Small intestine (tissue), 16 donors: ENCODE data around the gene MYLK. TPM values are rescaled to one million over a fixed set of nuclear protein-coding genes. Genes with fewer than 3 reads are reported as not detected.

Experiments used
- DNase-seq, 2 donors: peaks; one replicate each; pipeline versions ENCODE4 v3.0.0 to v3.0.0-alpha.2; 2013
- FAIRE-seq: peaks from 2 replicates; lab custom pipeline; 2012; peaks lifted over from hg19 to GRCh38; lab: Jason Lieb, UNC
- H3K27ac ChIP-seq, 3 donors: one replicate each; pipeline ENCODE4 v1.5.1; 2013; ENCODE audit warnings: low read length in 2 of 3, mild to moderate bottlenecking in 2 of 3, control low read depth in 1 of 3, inconsistent platforms in 1 of 3, low read depth in 1 of 3, moderate library complexity in 1 of 3
- H3K27me3 ChIP-seq, 3 donors: one replicate each; pipeline ENCODE4 v1.6.1; 2013; ENCODE audit warnings: low read length in 3 of 3, inconsistent platforms in 1 of 3; ENCODE audit not compliant: control insufficient read depth in 3 of 3, insufficient read depth in 3 of 3
- H3K36me3 ChIP-seq, 3 donors: one replicate each; pipeline ENCODE4 v1.6.1; 2013; ENCODE audit warnings: low read length in 3 of 3, inconsistent platforms in 1 of 3, low read depth in 1 of 3, mild to moderate bottlenecking in 1 of 3, moderate library complexity in 1 of 3; ENCODE audit not compliant: control insufficient read depth in 3 of 3, insufficient read depth in 2 of 3
- H3K4me1 ChIP-seq, 3 donors: one replicate each; pipeline ENCODE4 v1.6.1; 2013; ENCODE audit warnings: low read length in 2 of 3, inconsistent platforms in 1 of 3, low read depth in 1 of 3, mild to moderate bottlenecking in 1 of 3, moderate library complexity in 1 of 3; ENCODE audit not compliant: control insufficient read depth in 3 of 3, insufficient read depth in 2 of 3
- H3K4me3 ChIP-seq, 3 donors: one replicate each; pipeline ENCODE4 v1.5.1; 2013; ENCODE audit warnings: low read length in 3 of 3, control low read depth in 1 of 3, inconsistent platforms in 1 of 3, low read depth in 1 of 3, mild to moderate bottlenecking in 1 of 3, moderate library complexity in 1 of 3
- H3K9me3 ChIP-seq, 2 donors: one replicate each; pipeline ENCODE4 v1.6.1; 2013; ENCODE audit warnings: low read depth in 1 of 2, low read length in 1 of 2; ENCODE audit not compliant: control insufficient read depth in 2 of 2, insufficient read depth in 1 of 2
- WGBS, 3 donors: extraction: QIAGEN DNeasy Blood & Tissue Kit; methylation state at CpG; one replicate each; pipeline ENCODE4 v1.1.7; 2013; 5-methylcytosine and 5-hydroxymethylcytosine counted together
- long read RNA-seq, 10 donors: transcript quantifications; one replicate each; lab custom pipeline, GENCODE V29; 2026
- polyA plus RNA-seq, 4 donors: library from polyadenylated mRNA; stranded (reverse) in 3 of 4; unstranded in 1 of 4; fragments of 200-250 nt in 3 of 4; fragments of 120-200 nt in 1 of 4; gene quantifications; one replicate each; pipeline versions ENCODE4 v1.2.1 to v1.2.3, GENCODE V29; 2013
- donor health status: healthy with polysubstance abuse.
- donor health status: control.
- donor health status: control.
- donor health status: Bipolar disorder and iron deficiency.
- donor health status: healthy.

MYLK gene, protein sequence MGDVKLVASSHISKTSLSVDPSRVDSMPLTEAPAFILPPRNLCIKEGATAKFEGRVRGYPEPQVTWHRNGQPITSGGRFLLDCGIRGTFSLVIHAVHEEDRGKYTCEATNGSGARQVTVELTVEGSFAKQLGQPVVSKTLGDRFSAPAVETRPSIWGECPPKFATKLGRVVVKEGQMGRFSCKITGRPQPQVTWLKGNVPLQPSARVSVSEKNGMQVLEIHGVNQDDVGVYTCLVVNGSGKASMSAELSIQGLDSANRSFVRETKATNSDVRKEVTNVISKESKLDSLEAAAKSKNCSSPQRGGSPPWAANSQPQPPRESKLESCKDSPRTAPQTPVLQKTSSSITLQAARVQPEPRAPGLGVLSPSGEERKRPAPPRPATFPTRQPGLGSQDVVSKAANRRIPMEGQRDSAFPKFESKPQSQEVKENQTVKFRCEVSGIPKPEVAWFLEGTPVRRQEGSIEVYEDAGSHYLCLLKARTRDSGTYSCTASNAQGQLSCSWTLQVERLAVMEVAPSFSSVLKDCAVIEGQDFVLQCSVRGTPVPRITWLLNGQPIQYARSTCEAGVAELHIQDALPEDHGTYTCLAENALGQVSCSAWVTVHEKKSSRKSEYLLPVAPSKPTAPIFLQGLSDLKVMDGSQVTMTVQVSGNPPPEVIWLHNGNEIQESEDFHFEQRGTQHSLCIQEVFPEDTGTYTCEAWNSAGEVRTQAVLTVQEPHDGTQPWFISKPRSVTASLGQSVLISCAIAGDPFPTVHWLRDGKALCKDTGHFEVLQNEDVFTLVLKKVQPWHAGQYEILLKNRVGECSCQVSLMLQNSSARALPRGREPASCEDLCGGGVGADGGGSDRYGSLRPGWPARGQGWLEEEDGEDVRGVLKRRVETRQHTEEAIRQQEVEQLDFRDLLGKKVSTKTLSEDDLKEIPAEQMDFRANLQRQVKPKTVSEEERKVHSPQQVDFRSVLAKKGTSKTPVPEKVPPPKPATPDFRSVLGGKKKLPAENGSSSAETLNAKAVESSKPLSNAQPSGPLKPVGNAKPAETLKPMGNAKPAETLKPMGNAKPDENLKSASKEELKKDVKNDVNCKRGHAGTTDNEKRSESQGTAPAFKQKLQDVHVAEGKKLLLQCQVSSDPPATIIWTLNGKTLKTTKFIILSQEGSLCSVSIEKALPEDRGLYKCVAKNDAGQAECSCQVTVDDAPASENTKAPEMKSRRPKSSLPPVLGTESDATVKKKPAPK (N-terminal part only)
- polyA plus RNA-seq = 10 to 100 TPM in 3 of 4 donors, 1 to 10 TPM in 1; 2.2 to 51.5 (median 24.5) TPM
- long read RNA-seq, donor 1 = 0 reads
- long read RNA-seq, donor 2, full-length matches to known transcripts = 15 of 15 reads
- long read RNA-seq, donor 2, partial matches to known transcripts = 0 of 15 reads
- long read RNA-seq, donor 2, other reads (novel, unspliced or antisense) = 0 of 15 reads
- long read RNA-seq, donor 3, full-length matches to known transcripts = 121 of 129 reads
- long read RNA-seq, donor 3, partial matches to known transcripts = 8 of 129 reads
- long read RNA-seq, donor 3, other reads (novel, unspliced or antisense) = 0 of 129 reads
- long read RNA-seq, donor 4, full-length matches to known transcripts = 7 of 7 reads
- long read RNA-seq, donor 4, partial matches to known transcripts = 0 of 7 reads
- long read RNA-seq, donor 4, other reads (novel, unspliced or antisense) = 0 of 7 reads
- long read RNA-seq, donor 5, full-length matches to known transcripts = 22 of 22 reads
- long read RNA-seq, donor 5, partial matches to known transcripts = 0 of 22 reads
- long read RNA-seq, donor 5, other reads (novel, unspliced or antisense) = 0 of 22 reads
- long read RNA-seq, donor 6, full-length matches to known transcripts = 87 of 110 reads
- long read RNA-seq, donor 6, partial matches to known transcripts = 23 of 110 reads
- long read RNA-seq, donor 6, other reads (novel, unspliced or antisense) = 0 of 110 reads
- long read RNA-seq, donor 7 = 0 reads
- long read RNA-seq, donor 8 = 0 reads
- long read RNA-seq, donor 9, full-length matches to known transcripts = 31 of 31 reads
- long read RNA-seq, donor 9, partial matches to known transcripts = 0 of 31 reads
- long read RNA-seq, donor 9, other reads (novel, unspliced or antisense) = 0 of 31 reads
- long read RNA-seq, donor 10, full-length matches to known transcripts = 363 of 417 reads
- long read RNA-seq, donor 10, partial matches to known transcripts = 54 of 417 reads
- long read RNA-seq, donor 10, other reads (novel, unspliced or antisense) = 0 of 417 reads

DNA sequence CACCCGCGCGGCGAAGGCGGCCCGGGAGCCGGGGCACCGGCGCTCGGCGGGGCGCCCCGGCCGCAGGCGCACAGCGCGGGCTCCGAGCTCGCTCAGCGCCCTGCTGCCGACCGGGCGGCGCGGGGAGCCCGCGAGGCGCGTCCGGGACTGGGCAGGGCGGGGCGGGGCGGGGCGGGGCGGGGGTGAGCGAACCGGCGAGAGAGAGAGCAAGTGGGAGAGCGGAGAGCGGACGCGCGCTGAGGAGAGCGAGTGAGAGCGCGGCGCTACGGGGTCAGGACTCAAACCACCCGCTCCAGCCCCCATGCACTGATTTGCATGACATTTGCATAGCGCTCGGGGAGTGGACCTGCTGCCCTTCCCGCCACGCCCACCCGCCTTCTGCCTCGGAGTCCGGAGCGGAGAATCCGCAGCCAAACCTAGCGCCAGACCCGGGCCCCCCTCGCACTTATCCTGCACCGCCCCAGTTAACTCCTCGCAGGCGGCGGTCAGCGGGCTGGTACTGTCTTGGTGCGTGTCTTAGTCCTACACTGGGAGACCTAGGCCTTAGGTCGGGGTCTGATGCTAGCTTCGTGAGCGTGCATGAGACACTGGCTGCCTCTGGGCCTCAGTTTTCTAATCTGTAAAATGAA is at the start of gene MYLK:
Gene MYLK (minus strand): TSS at position 130 of the 629 bp plus-strand sequence. CDS start 90,491 bp downstream, outside the sequence.
- H3K4me1 ChIP-seq = peaks cover 4 to 10% (median 4%) of the 10 kb centered on the region in 3 donors
- WGBS, 3 donors = 1 to 3% (median 3%) methylated on average over 36 to 70 of the region's 70 CpGs
- FAIRE-seq = no peak
- peak; percentile 32 to 67 for DNase-seq
- no peaks in the 10 kb centered on the region for H3K36me3 ChIP-seq
- peaks cover 4 to 43% (median 7%) of the 10 kb centered on the region in 3 donors for H3K27me3 ChIP-seq
- H3K27ac ChIP-seq = no peak within 1 kb of the TSS
- peak within 1 kb of the TSS; percentile 38 to 40 (median 39) for H3K4me3 ChIP-seq
- no peaks in the 10 kb centered on the region for H3K9me3 ChIP-seq

DNA sequence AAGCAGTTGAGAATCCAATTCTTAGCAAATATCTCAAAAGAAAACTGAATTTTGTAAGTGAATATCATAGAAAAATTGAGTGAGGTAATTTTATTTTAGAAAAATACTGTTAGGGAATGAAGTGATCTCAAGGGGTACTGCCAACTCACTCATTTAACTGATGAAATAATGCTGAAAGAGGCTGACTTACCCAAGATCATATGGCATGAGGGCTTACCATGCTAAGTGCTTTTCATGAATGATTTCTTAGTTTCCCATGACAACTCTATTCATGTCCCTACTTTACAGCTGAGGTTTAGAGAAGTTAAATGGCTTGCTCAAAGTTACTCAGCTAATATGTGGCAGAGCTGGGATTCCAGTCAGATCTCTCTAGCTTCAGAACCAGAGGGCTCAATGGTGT is 46.3 kb upstream of the MYLK start:
- Histone ChIP-seq H3K4me3 (no peak overlapping the region), H3K27ac (no peak overlapping the region), H3K9me3 (no peaks in the 10 kb centered on the region), H3K36me3 (peaks cover 0 to 8% (median 2%) of the 10 kb centered on the region in 3 donors), H3K4me1 (no peaks in the 10 kb centered on the region), H3K27me3 (no peaks in the 10 kb centered on the region)
- DNase-seq (no peak), FAIRE-seq (no peak)

DNA sequence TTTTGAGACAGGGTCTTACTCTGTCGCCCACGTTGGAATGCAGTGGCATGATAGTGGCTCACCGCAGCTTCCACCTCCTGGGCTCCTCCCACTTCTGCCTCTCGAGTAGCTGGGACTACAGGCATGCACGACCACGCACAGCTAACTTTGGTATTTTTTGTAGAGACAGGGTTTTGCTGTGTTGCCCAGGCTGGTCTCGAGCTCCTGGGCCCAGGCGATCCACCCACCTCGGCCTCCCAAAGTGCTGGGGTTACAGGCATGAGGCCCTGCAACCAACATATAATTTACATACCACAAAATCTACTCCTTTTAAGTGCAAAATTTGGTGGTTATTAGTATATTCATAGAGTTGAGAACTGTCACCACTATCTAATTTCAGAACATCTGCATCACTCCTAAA is 45.2 kb upstream of the MYLK start:
- Histone ChIP-seq H3K9me3 (no peaks in the 10 kb centered on the region), H3K27ac (no peak overlapping the region), H3K4me3 (no peak overlapping the region), H3K27me3 (no peaks in the 10 kb centered on the region), H3K36me3 (peaks cover 0 to 9% (median 2%) of the 10 kb centered on the region in 3 donors), H3K4me1 (no peaks in the 10 kb centered on the region)
- DNase-seq = no peak
- no peak for FAIRE-seq
- WGBS, 3 donors = 94 to 96% (median 96%) methylated on average over 9 of the region's 9 CpGs

DNA sequence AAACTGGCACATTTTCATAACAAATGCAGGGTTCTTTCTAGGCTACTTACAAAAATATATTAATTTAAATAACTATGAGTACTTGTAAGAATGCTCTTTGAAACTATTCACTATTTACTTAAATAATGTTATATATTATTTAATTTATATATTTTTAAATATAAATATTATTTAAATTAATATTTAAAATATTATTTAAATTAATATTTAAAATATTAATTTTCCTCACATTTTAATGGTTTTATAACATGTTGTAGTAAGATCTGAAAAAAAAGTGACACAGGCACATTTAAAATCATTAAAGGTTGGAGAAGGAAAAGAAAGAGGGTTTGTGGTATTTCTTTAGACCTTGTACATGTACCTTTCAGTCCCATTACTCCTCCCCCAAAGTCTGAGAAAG is 42.3 kb upstream of the MYLK start:
- peaks cover 0 to 4% of the 10 kb centered on the region in 2 donors for H3K9me3 ChIP-seq
- H3K36me3 ChIP-seq = peaks cover 0 to 9% (median 2%) of the 10 kb centered on the region in 3 donors
- no peak for DNase-seq
- peak; percentile 85 for FAIRE-seq
- H3K4me1 ChIP-seq = no peaks in the 10 kb centered on the region
- no peak overlapping the region for H3K4me3 ChIP-seq
- no peaks in the 10 kb centered on the region for H3K27me3 ChIP-seq
- no peak overlapping the region for H3K27ac ChIP-seq

DNA sequence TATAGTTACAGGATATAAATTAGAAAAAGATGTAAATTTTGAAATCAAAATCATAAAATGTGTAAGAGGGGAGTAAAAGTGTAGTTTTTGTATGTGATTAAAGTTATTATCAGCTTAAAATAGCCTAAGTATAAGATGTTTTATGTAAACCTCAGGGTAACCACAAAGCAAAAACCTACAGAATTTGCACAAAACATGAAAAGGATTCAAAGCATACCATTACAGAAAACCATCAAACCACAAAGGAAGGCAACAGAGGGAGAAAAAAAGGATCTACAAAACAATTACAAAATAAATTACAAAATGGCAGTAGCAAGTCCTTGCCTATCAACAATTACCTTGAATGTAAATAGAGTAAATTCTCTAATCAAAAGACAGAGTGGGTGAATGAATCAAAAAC is 36.7 kb upstream of the MYLK start:
- no peaks in the 10 kb centered on the region for H3K4me1 ChIP-seq
- H3K27ac ChIP-seq = no peak overlapping the region
- peaks cover 0 to 17% (median 2%) of the 10 kb centered on the region in 3 donors for H3K36me3 ChIP-seq
- no peaks in the 10 kb centered on the region for H3K27me3 ChIP-seq
- H3K9me3 ChIP-seq = peaks cover 0 to 20% of the 10 kb centered on the region in 2 donors
- DNase-seq = no peak
- FAIRE-seq = no peak
- H3K4me3 ChIP-seq = no peak overlapping the region

DNA sequence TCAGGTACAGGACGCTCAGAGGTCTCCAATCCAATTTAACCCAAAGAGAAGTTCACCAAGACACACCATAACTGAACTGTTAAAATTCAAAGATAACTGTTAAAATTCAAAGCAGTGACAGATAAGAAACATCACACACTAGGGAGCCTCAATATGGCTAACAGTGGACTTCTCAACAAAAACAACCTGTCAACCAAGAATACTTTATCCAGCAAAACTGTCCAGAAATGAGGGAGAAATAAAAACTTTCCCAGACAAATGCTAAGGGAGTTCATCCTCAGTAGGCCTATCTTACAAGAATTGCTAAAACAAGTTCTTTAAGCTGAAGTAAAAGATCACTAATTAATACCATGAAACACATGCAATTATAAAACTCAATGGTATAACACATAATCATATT is 36.3 kb upstream of the MYLK start:
- Histone ChIP-seq H3K36me3 (peaks cover 0 to 15% (median 3%) of the 10 kb centered on the region in 3 donors), H3K4me3 (no peak overlapping the region), H3K27ac (no peak overlapping the region), H3K4me1 (no peaks in the 10 kb centered on the region), H3K27me3 (no peaks in the 10 kb centered on the region), H3K9me3 (peaks cover 0 to 20% of the 10 kb centered on the region in 2 donors)
- FAIRE-seq (no peak), DNase-seq (peak in 1 of 2 donors; percentile 5)
- 95 to 100% (median 100%) methylated on average over 1 of the region's 1 CpG for WGBS, 3 donors
